Right cardiac atrium (tissue), 5 donors: ENCODE data around the gene DRD3. TPM values are rescaled to one million over a fixed set of nuclear protein-coding genes. Genes with fewer than 3 reads are reported as not detected.

Experiments used
- ATAC-seq, 2 donors: fragments of 200-7000 bp; cut with Tn5 transposase; one replicate each; pipeline versions ENCODE4 v1.8.0 to v1.9.1; 2020; ENCODE audit warnings: moderate library complexity in 2 of 2, mild to moderate bottlenecking in 1 of 2
- DNase-seq, 3 donors: peaks; one replicate each; pipeline ENCODE4 v3.0.0-alpha.2; 2020
- H3K27ac ChIP-seq: one replicate; pipeline ENCODE4 v1.5.1; 2013; ENCODE audit warnings: mild to moderate bottlenecking, low read length, control low read depth, moderate library complexity
- H3K27me3 ChIP-seq: one replicate; pipeline ENCODE4 v1.6.1; 2013; ENCODE audit not compliant: control insufficient read depth, insufficient read depth
- H3K4me1 ChIP-seq: one replicate; pipeline ENCODE4 v1.6.1; 2013; ENCODE audit warnings: low read length; ENCODE audit not compliant: control insufficient read depth, insufficient read depth
- H3K4me3 ChIP-seq: one replicate; pipeline ENCODE4 v1.5.1; 2013; ENCODE audit warnings: low read length, control low read depth
- H3K9me3 ChIP-seq: one replicate; pipeline ENCODE4 v1.6.1; 2013; ENCODE audit warnings: low read length; ENCODE audit not compliant: control insufficient read depth
- WGBS: extraction: QIAGEN DNeasy Blood & Tissue Kit; methylation state at CpG from one replicate; pipeline ENCODE4 v1.1.7; 2013; 5-methylcytosine and 5-hydroxymethylcytosine counted together
- intact Hi-C, 4 donors: fragments of 100-400 bp; cut with DNase I; formaldehyde crosslinking; loops; one replicate each; pipeline versions ENCODE4 v1.11.0 to v1.14.0; 2022 to 2023
- polyA plus RNA-seq: library from polyadenylated mRNA; stranded (reverse); fragments of 200-250 nt; gene quantifications from one replicate; pipeline ENCODE4 v1.2.3, GENCODE V29; 2013
- total RNA-seq, 4 donors: library from RNA; stranded (reverse); fragmentation: NEBNext Ultra II Directional; extraction: Animal tissue kit (Norgen Biotek cat#: 25700); gene quantifications; one replicate each; pipeline ENCODE4 v1.2.1, GENCODE V29; 2021
- donor health status: healthy with polysubstance abuse.
- donor health status: DM: no; HTN: yes; CAD: no.
- donor health status: DM: no; HTN: no; CAD: no.
- donor health status: DM: no; HTN: yes; CAD: no; lungs with severe emphysema.
- donor health status: DM: yes; HTN: yes; CAD: no.

Gene DRD3
- total and polyA plus RNA-seq, 5 donors = not detected

GRCh38 chr3:114214542-114215341 is 35.9 kb upstream of the DRD3 start:
- no peak for DNase-seq
- Histone ChIP-seq H3K27ac (no peak overlapping the region), H3K4me3 (no peak overlapping the region), H3K4me1 (peaks cover 2% of the 10 kb centered on the region), H3K27me3 (no peaks in the 10 kb centered on the region), H3K9me3 (no peaks in the 10 kb centered on the region)
- no peak for ATAC-seq
- 64% methylated on average over 6 of the region's 6 CpGs for WGBS
- intact Hi-C loops = no loop called here

GRCh38 chr3:114213627-114214541 is 35.0 kb upstream of the DRD3 start:
- peak overlapping the region; percentile 5 for H3K4me3 ChIP-seq
- DNase-seq (peak in 1 of 3 donors; percentile 45), ATAC-seq (peak; percentile 50 to 68)
- intact Hi-C loops = no loop called here
- H3K27me3 ChIP-seq = peaks cover 2% of the 10 kb centered on the region
- H3K9me3 ChIP-seq = no peaks in the 10 kb centered on the region
- peaks cover 2% of the 10 kb centered on the region for H3K4me1 ChIP-seq
- H3K27ac ChIP-seq = no peak overlapping the region
- WGBS = 11% methylated on average over 19 of the region's 19 CpGs

- intact Hi-C loops = no loop called here
- H3K27ac ChIP-seq = no peak overlapping the region
- no peaks in the 10 kb centered on the region for H3K9me3 ChIP-seq
- WGBS = 25% methylated on average over 4 of the region's 4 CpGs
- H3K4me3 ChIP-seq = peak overlapping the region; percentile 5
- H3K4me1 ChIP-seq = peaks cover 2% of the 10 kb centered on the region
- peak in 1 of 2 donors; percentile 26 for ATAC-seq
- DNase-seq = no peak
- peaks cover 2% of the 10 kb centered on the region for H3K27me3 ChIP-seq
Measured at GRCh38 chr3:114213292-114213626, 34.4 kb upstream of the DRD3 start.

- peaks cover 2% of the 10 kb centered on the region for H3K27me3 ChIP-seq
- intact Hi-C loops = no loop called here
- no peak overlapping the region for H3K27ac ChIP-seq
- ATAC-seq (no peak), DNase-seq (no peak)
- no peak overlapping the region for H3K4me3 ChIP-seq
- H3K4me1 ChIP-seq = peaks cover 2% of the 10 kb centered on the region
- WGBS = 74% methylated on average over 4 of the region's 4 CpGs
- no peaks in the 10 kb centered on the region for H3K9me3 ChIP-seq
Measured at GRCh38 chr3:114212646-114213045, 33.8 kb upstream of the DRD3 start.

GRCh38 chr3:114207768-114208167 is 28.9 kb upstream of the DRD3 start:
- H3K27ac ChIP-seq = no peak overlapping the region
- peaks cover 2% of the 10 kb centered on the region for H3K27me3 ChIP-seq
- 62% methylated on average over 4 of the region's 4 CpGs for WGBS
- no peak for DNase-seq
- H3K9me3 ChIP-seq = no peaks in the 10 kb centered on the region
- no peak overlapping the region for H3K4me3 ChIP-seq
- no peaks in the 10 kb centered on the region for H3K4me1 ChIP-seq
- intact Hi-C loops = no loop called here
- no peak for ATAC-seq

GRCh38 chr3:114206342-114206741 is 27.5 kb upstream of the DRD3 start:
- DNase-seq (no peak), ATAC-seq (no peak)
- no peaks in the 10 kb centered on the region for H3K4me1 ChIP-seq
- 69% methylated on average over 3 of the region's 3 CpGs for WGBS
- H3K27ac ChIP-seq = no peak overlapping the region
- no peak overlapping the region for H3K4me3 ChIP-seq
- peaks cover 2% of the 10 kb centered on the region for H3K27me3 ChIP-seq
- H3K9me3 ChIP-seq = no peaks in the 10 kb centered on the region
- intact Hi-C loops = no loop called here

GRCh38 chr3:114205541-114205940 is 26.7 kb upstream of the DRD3 start:
- Histone ChIP-seq H3K4me1 (no peaks in the 10 kb centered on the region), H3K4me3 (no peak overlapping the region), H3K9me3 (no peaks in the 10 kb centered on the region), H3K27me3 (peaks cover 2% of the 10 kb centered on the region), H3K27ac (no peak overlapping the region)
- WGBS = 56% methylated on average over 2 of the region's 2 CpGs
- intact Hi-C loops = no loop called here
- ATAC-seq (no peak), DNase-seq (no peak)

GRCh38 chr3:114194750-114195149 is 15.9 kb upstream of the DRD3 start:
- intact Hi-C loops = no loop called here
- Histone ChIP-seq H3K4me3 (no peak overlapping the region), H3K4me1 (no peaks in the 10 kb centered on the region), H3K9me3 (no peaks in the 10 kb centered on the region), H3K27ac (no peak overlapping the region), H3K27me3 (no peaks in the 10 kb centered on the region)
- WGBS = 81% methylated on average over 1 of the region's 1 CpG
- DNase-seq (no peak), ATAC-seq (no peak)

- H3K27ac ChIP-seq = no peak overlapping the region
- H3K4me3 ChIP-seq = no peak overlapping the region
- ATAC-seq (no peak), DNase-seq (no peak)
- no peaks in the 10 kb centered on the region for H3K9me3 ChIP-seq
- no peaks in the 10 kb centered on the region for H3K27me3 ChIP-seq
- intact Hi-C loops = no loop called here
- H3K4me1 ChIP-seq = no peaks in the 10 kb centered on the region
Measured at GRCh38 chr3:114192136-114192535, 13.3 kb upstream of the DRD3 start.

GRCh38 chr3:114186501-114186900 is 7.6 kb upstream of the DRD3 start:
- Histone ChIP-seq H3K27ac (no peak overlapping the region), H3K9me3 (no peaks in the 10 kb centered on the region), H3K4me1 (no peaks in the 10 kb centered on the region), H3K4me3 (no peak overlapping the region), H3K27me3 (no peaks in the 10 kb centered on the region)
- ATAC-seq (no peak), DNase-seq (no peak)
- intact Hi-C loops = no loop called here

GRCh38 chr3:114179575-114179974 is 723 bp upstream of the DRD3 start:
- 22% methylated on average over 2 of the region's 2 CpGs for WGBS
- H3K9me3 ChIP-seq = no peaks in the 10 kb centered on the region
- no peak overlapping the region for H3K27ac ChIP-seq
- H3K4me1 ChIP-seq = no peaks in the 10 kb centered on the region
- no peak for DNase-seq
- intact Hi-C loops = no loop called here
- no peak for ATAC-seq
- H3K27me3 ChIP-seq = no peaks in the 10 kb centered on the region
- no peak overlapping the region for H3K4me3 ChIP-seq
